ENCODE measurements around the gene PTPRG. TPM values are rescaled to one million over a fixed set of nuclear protein-coding genes. Genes with fewer than 3 reads are reported as not detected.

The PTPRG gene
- total RNA-seq, 4 donors from 2014 or later = 8.4 to 37.3 (median 14.9) TPM

- WGBS, 2 donors = 90 to 92% methylated on average over 3 of the region's 3 CpGs
- no peak for DNase-seq (ENCODE audit: low spot score in 2 of 2)
- no peak for TF ChIP-seq CTCF (IDR thresholded peaks at IDR 0.05)
- TF ChIP-seq POLR2A (IDR thresholded peaks at IDR 0.05) = no peak
- H3K4me3 ChIP-seq (ENCODE audit: low read depth, poor library complexity, severe bottlenecking) = no peak overlapping the region
- intact Hi-C loops (cut with DNase I; ENCODE audit: low total_unique reads) = no loop called here
These were observed 453.7 kb downstream of the PTPRG start for GRCh38 chr3:62015111-62015510.

- DNase-seq (ENCODE audit: low spot score in 2 of 2) = no peak
- intact Hi-C loops (cut with DNase I; ENCODE audit: low total_unique reads) = no loop called here
- 45 to 93% methylated on average over 1 of the region's 1 CpG for WGBS, 2 donors
- TF ChIP-seq POLR2A (IDR thresholded peaks at IDR 0.05) = no peak
- H3K4me3 ChIP-seq (ENCODE audit: low read depth, poor library complexity, severe bottlenecking) = no peak overlapping the region
These were observed 458.5 kb downstream of the PTPRG start for GRCh38 chr3:62019906-62020305.

- TF ChIP-seq CTCF (IDR thresholded peaks at IDR 0.05) (no peak), POLR2A (IDR thresholded peaks at IDR 0.05) (no peak)
- 84 to 87% methylated on average over 2 of the region's 2 CpGs for WGBS, 2 donors
- no peak for DNase-seq (ENCODE audit: low spot score in 2 of 2)
- intact Hi-C loops (cut with DNase I; ENCODE audit: low total_unique reads) = no loop called here
- H3K4me3 ChIP-seq (ENCODE audit: low read depth, poor library complexity, severe bottlenecking) = no peak overlapping the region
These were observed 459.3 kb downstream of the PTPRG start for GRCh38 chr3:62020706-62021105.

GRCh38 chr3:62022312-62022711 is 460.9 kb downstream of the PTPRG start:
- TF ChIP-seq CTCF (IDR thresholded peaks at IDR 0.05) (no peak), POLR2A (IDR thresholded peaks at IDR 0.05) (no peak)
- DNase-seq (ENCODE audit: low spot score in 2 of 2) = no peak
- H3K4me3 ChIP-seq (ENCODE audit: low read depth, poor library complexity, severe bottlenecking) = no peak overlapping the region
- intact Hi-C loops (cut with DNase I; ENCODE audit: low total_unique reads) = no loop called here
- WGBS, 2 donors = 85 to 91% methylated on average over 4 of the region's 4 CpGs

GRCh38 chr3:62024882-62025281 is 463.5 kb downstream of the PTPRG start:
- intact Hi-C loops (cut with DNase I; ENCODE audit: low total_unique reads) = no loop called here
- no peak overlapping the region for H3K4me3 ChIP-seq (ENCODE audit: low read depth, poor library complexity, severe bottlenecking)
- 76 to 88% methylated on average over 3 of the region's 3 CpGs for WGBS, 2 donors
- DNase-seq (ENCODE audit: low spot score in 2 of 2) = no peak
- TF ChIP-seq POLR2A (IDR thresholded peaks at IDR 0.05) (no peak), CTCF (IDR thresholded peaks at IDR 0.05) (no peak)

GRCh38 chr3:62025913-62026312 is 464.5 kb downstream of the PTPRG start:
- no peak overlapping the region for H3K4me3 ChIP-seq (ENCODE audit: low read depth, poor library complexity, severe bottlenecking)
- TF ChIP-seq POLR2A (IDR thresholded peaks at IDR 0.05) (no peak), CTCF (IDR thresholded peaks at IDR 0.05) (no peak)
- intact Hi-C loops (cut with DNase I; ENCODE audit: low total_unique reads) = no loop called here
- WGBS, 2 donors = 98% methylated on average over 1 of the region's 1 CpG
- DNase-seq (ENCODE audit: low spot score in 2 of 2) = no peak
